ENCODE measurements around the gene PLAAT4. TPM values are rescaled to one million over a fixed set of nuclear protein-coding genes. Genes with fewer than 3 reads are reported as not detected.

The PLAAT4 gene
- total RNA-seq, 1 experiment from 2014 or later: 3.5 TPM

DNA sequence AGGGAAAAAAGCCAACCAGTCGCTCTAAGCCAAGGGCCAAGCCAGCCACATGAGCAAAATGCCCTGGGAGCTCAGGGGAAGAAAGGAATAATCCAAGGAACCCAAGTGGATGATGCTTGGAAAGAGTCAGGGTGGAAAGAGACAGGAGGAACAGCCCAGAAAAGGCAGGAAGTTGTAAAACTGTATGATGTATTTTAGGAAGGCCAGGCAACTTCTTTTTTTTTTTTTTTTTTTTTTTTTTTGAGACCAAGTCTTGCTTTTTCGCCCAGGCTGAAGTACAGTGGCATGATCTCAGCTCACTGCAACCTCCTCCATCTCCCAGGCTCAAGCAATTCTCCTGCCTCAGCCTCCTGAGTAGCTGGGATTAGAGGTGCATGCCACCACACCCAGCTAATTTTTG is 29.1 kb upstream of the PLAAT4 start:
- H3K4me1 Mint-ChIP-seq: peaks cover 62 to 67% of the 10 kb centered on the region in 2 experiments
- no peak overlapping the region for H4K91ac ChIP-seq (ENCODE audit: insufficient read length, low read depth, low read length)
- H2BK12ac ChIP-seq (ENCODE audit: insufficient read length, low read depth, low read length): no peak overlapping the region
- H3K27ac Mint-ChIP-seq: peak overlapping the region in 2 of 3 experiments; percentile 8 to 53; a peak in 2 of 7 replicates
- H4K5ac ChIP-seq (ENCODE audit: insufficient read length, low read depth, low read length): no peak overlapping the region
- H3K23ac ChIP-seq (ENCODE audit: insufficient read length, low read depth, low read length): no peak overlapping the region
- no peak overlapping the region for H2BK15ac ChIP-seq (ENCODE audit: low read depth, low read length)
- H3K23me2 ChIP-seq (ENCODE audit: insufficient read length, low read depth, low read length, poor library complexity, severe bottlenecking): no peaks in the 10 kb centered on the region
- no peak overlapping the region for H3K4ac ChIP-seq (ENCODE audit: low read depth, low read length)
- H3K27me3 Mint-ChIP-seq (ENCODE audit: low read depth): peaks cover 1% of the 10 kb centered on the region
- H3K18ac ChIP-seq (ENCODE audit: insufficient read length, low read depth, low read length): no peak overlapping the region
- no peaks in the 10 kb centered on the region for H3K79me1 ChIP-seq (ENCODE audit: insufficient read depth, low read depth, low read length, poor library complexity, severe bottlenecking)
- H2AK5ac ChIP-seq (ENCODE audit: insufficient read length, low read length): no peak overlapping the region
- WGBS (ENCODE audit: extremely low coverage, insufficient read length, low lambda C conversion rate): no CpG with 5 or more reads among the region's 2 CpGs
- H3K79me2 ChIP-seq (ENCODE audit: insufficient read depth, low read length): no peaks in the 10 kb centered on the region
- H3K27ac ChIP-seq (ENCODE audit: insufficient read length, low read depth, low read length): no peak overlapping the region
- no peak overlapping the region for H3K4me3 Mint-ChIP-seq
- no peak overlapping the region for H2BK20ac ChIP-seq (ENCODE audit: low read depth, low read length, poor library complexity, severe bottlenecking)
- no peak for DNase-seq
- no peak overlapping the region for H4K8ac ChIP-seq (replicated peaks; ENCODE audit: insufficient read length, low read depth, low read length)
- no peak overlapping the region for H3K4me2 ChIP-seq (ENCODE audit: insufficient read depth, insufficient read length, low read length)
- no peak overlapping the region for H3K14ac ChIP-seq (ENCODE audit: insufficient read depth, low read length)
- TF ChIP-seq CTCF (conservative IDR thresholded peaks at IDR 0.05): no peak
- no peak overlapping the region for H3T11ph ChIP-seq (ENCODE audit: low read length)
- H2BK5ac ChIP-seq (ENCODE audit: insufficient read length, low read length): no peak overlapping the region
- H3K9me3 Mint-ChIP-seq: 0 out of 5 replicates have a peak, but pooled peaks cover 0 to 3% of the 10 kb centered on the region in 2 experiments
- no peaks in the 10 kb centered on the region for H3K9me3 ChIP-seq (ENCODE audit: control insufficient read depth, low read depth, low read length)
- no peak overlapping the region for H3K9ac ChIP-seq (ENCODE audit: extremely low read depth, insufficient read length, low read length)
- no peak overlapping the region for H2BK120ac ChIP-seq (ENCODE audit: low read depth, low read length, poor library complexity, severe bottlenecking)
- H2AFZ ChIP-seq (ENCODE audit: low read length): no peak overlapping the region
- H4K20me1 ChIP-seq (ENCODE audit: control insufficient read depth, insufficient read depth, insufficient read length): no peaks in the 10 kb centered on the region
- H3K56ac ChIP-seq (ENCODE audit: insufficient read length, low read depth, low read length): no peak overlapping the region
- H3K4me1 ChIP-seq (ENCODE audit: insufficient read depth, low read length): peaks cover 9% of the 10 kb centered on the region; the same call in 1 of the 2 replicates
- no peaks in the 10 kb centered on the region for H3K27me3 ChIP-seq (ENCODE audit: insufficient read depth, low read length)
- peaks cover 0 to 10% (median 2%) of the 10 kb centered on the region in 3 experiments; a peak in 2 of 7 replicates for H3K36me3 Mint-ChIP-seq (ENCODE audit: insufficient read depth in 1 of 3, low read depth in 3 of 3)

Data from H9 (cell line).